Activated CD4-positive, alpha-beta T cell treated with anti-CD3 and anti-CD28 coated beads, Interleukin-2, amount 10 ng/mL, durations not matched to agents 7 days and 5 days (primary cell): ENCODE results near the gene LLGL1. TPM values are rescaled to one million over a fixed set of nuclear protein-coding genes. Genes with fewer than 3 reads are reported as not detected.

ENCODE experiments used
- CTCF ChIA-PET: fragments of 350-600 bp; sonication (Branson Sonifier 250); formaldehyde crosslinking; loops from one replicate; lab custom pipeline; 2021; ENCODE audit warnings: antibody characterized with exemption; lab: Charles Lee
- POLR2A ChIA-PET: fragments of 350-600 bp; sonication (Branson Sonifier 250); formaldehyde crosslinking; loops from one replicate; lab custom pipeline; 2021; ENCODE audit warnings: antibody characterized with exemption; lab: Charles Lee
- DNase-seq: peaks from one replicate; pipeline ENCODE4 v3.0.0-alpha.2; 2020
- H3K27ac Mint-ChIP-seq: one replicate; pipeline ENCODE4 v1.8.0; 2021; ENCODE audit warnings: mild to moderate bottlenecking, moderate library complexity, mixed read lengths
- H3K27me3 Mint-ChIP-seq: one replicate; pipeline ENCODE4 v1.8.0; 2021; ENCODE audit warnings: mixed read lengths
- H3K36me3 Mint-ChIP-seq: one replicate; pipeline ENCODE4 v1.8.0; 2021; ENCODE audit warnings: low read depth, mixed read lengths
- H3K4me1 Mint-ChIP-seq: one replicate; pipeline ENCODE4 v1.8.0; 2021; ENCODE audit warnings: mixed read lengths
- H3K4me3 Mint-ChIP-seq: one replicate; pipeline ENCODE4 v1.8.0; 2021; ENCODE audit warnings: mild to moderate bottlenecking, moderate library complexity, mixed read lengths
- H3K9me3 Mint-ChIP-seq: one replicate; pipeline ENCODE4 v1.8.0; 2021; ENCODE audit warnings: mixed read lengths
- total RNA-seq, 2 experiments: library from RNA; stranded (reverse); gene quantifications; one replicate each; pipeline ENCODE4 v1.2.3, GENCODE V29; 2021

The LLGL1 gene
- total RNA-seq = 10 to 100 TPM; 24.7 to 24.9 TPM

DNA sequence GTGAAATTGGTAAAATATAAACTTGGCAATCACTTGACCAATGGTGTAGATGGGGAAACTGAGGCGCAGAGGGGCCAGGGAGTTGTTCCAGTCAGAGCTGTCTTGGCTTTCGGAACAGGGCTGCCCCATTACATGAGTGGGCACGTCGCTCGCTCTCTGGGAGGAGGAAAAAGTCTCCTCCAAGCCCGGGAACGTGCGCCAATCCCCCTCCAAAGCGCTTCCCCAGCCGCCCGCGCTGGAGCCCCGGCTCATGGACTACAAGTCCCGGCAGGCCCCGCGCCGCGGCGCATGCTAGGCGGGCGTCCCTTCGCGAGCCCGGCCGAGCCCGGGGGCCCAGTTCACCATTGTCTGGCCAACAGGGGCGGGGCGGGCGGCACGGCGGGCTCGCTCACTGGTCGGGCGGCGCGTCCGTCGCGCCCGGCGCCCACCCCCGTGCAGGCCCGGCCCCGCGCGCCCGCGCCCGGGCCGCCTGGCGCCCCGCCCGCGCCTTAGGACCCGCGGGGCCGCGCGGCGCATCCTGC is at the start of gene LLGL1:
TSS of gene LLGL1 (plus strand) at position 515 of the 521 bp plus-strand sequence. CDS start 48 bp downstream, outside the sequence.
- H3K27ac Mint-ChIP-seq = peak within 1 kb of the TSS; percentile 88
- POLR2A ChIA-PET = no interaction called here
- no peaks in the 10 kb centered on the region for H3K36me3 Mint-ChIP-seq
- CTCF ChIA-PET = no interaction called here
- no peaks in the 10 kb centered on the region for H3K9me3 Mint-ChIP-seq
- H3K4me3 Mint-ChIP-seq = peak within 1 kb of the TSS; percentile 87
- no peaks in the 10 kb centered on the region for H3K27me3 Mint-ChIP-seq
- DNase-seq = peak; percentile 97
- H3K4me1 Mint-ChIP-seq = peaks cover 28% of the 10 kb centered on the region

GRCh38 chr17:18176176-18176575 is 49.3 kb upstream of the LLGL1 start:
- H3K4me3 Mint-ChIP-seq = no peak overlapping the region

GRCh38 chr17:18177133-18177532 is 48.3 kb upstream of the LLGL1 start:
- no peaks in the 10 kb centered on the region for H3K9me3 Mint-ChIP-seq
- H3K27ac Mint-ChIP-seq = no peak overlapping the region
- H3K4me1 Mint-ChIP-seq = peaks cover 17% of the 10 kb centered on the region
- no peaks in the 10 kb centered on the region for H3K36me3 Mint-ChIP-seq
- DNase-seq = no peak
- H3K27me3 Mint-ChIP-seq = no peaks in the 10 kb centered on the region
- ChIA-PET POLR2A (no interaction called here), CTCF (interaction anchor here (1.1 kb wide), 1 partner anchor 24 kb away, joined by 3 read pairs; no protein-coding TSS in a partner anchor)
- no peak overlapping the region for H3K4me3 Mint-ChIP-seq

More at GRCh38 chr17:18176176-18176575, 49.3 kb upstream of the LLGL1 start:
- Mint-ChIP-seq H3K9me3 (no peaks in the 10 kb centered on the region), H3K27ac (no peak overlapping the region), H3K36me3 (no peaks in the 10 kb centered on the region), H3K4me1 (peaks cover 8% of the 10 kb centered on the region), H3K27me3 (no peaks in the 10 kb centered on the region)
- no peak for DNase-seq
- CTCF ChIA-PET = no interaction called here
- POLR2A ChIA-PET = no interaction called here

DNA sequence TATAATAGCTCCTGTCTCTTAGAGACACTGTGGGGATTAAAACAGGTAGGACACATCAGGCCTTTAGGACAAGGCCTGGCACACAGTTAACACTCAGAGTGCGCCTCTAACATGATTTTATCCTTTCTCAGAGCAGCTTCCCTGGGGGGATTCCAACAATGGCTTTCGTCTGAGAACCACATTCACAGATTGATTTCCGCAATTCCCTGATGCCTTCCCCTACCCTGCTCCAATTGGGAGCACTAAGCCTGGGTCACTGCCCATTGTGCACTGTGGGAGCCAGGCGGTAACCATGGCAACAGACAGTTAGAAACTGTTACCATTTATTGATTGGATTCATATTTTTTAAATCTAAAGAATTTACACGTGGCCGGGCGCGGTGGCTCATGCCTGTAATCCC is 47.7 kb upstream of the LLGL1 start:
- H3K36me3 Mint-ChIP-seq = no peaks in the 10 kb centered on the region
- H3K27me3 Mint-ChIP-seq = no peaks in the 10 kb centered on the region
- CTCF ChIA-PET = interaction anchor here (1.1 kb wide), 1 partner anchor 25 kb away, joined by 3 read pairs; no protein-coding TSS in a partner anchor
- no peak overlapping the region for H3K27ac Mint-ChIP-seq
- no peak overlapping the region for H3K4me3 Mint-ChIP-seq
- no peaks in the 10 kb centered on the region for H3K9me3 Mint-ChIP-seq
- DNase-seq = no peak
- POLR2A ChIA-PET = no interaction called here
- H3K4me1 Mint-ChIP-seq = peaks cover 20% of the 10 kb centered on the region

- no peak for DNase-seq
- H3K9me3 Mint-ChIP-seq = no peaks in the 10 kb centered on the region
- POLR2A ChIA-PET = no interaction called here
- H3K4me1 Mint-ChIP-seq = peaks cover 18% of the 10 kb centered on the region
- H3K27me3 Mint-ChIP-seq = no peaks in the 10 kb centered on the region
- H3K27ac Mint-ChIP-seq = peak overlapping the region; percentile 10
- no peaks in the 10 kb centered on the region for H3K36me3 Mint-ChIP-seq
- H3K4me3 Mint-ChIP-seq = no peak overlapping the region
- CTCF ChIA-PET = interaction anchor here (1.1 kb wide), 1 partner anchor 19 kb away, joined by 4 read pairs; no protein-coding TSS in a partner anchor
Measured at GRCh38 chr17:18179196-18179595, 46.2 kb upstream of the LLGL1 start.

DNA sequence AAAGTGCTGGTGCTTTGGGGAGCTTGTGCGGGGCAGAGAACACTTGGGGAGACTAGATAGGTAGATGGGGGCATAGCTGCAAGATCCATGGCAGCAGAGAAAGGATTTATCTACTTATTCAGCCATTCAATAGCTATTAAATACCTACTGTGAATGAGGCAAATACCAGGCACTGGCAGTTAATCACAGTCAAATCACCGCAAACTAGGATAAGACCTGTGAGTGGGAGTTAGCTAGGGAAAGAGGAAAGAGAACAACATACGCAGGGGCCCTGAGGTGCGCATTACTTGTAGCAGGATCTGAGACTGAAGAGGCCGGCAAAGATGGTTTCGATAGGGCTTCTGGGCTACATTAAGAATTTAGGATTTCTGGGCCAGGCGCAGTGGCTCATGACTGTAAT is 45.6 kb upstream of the LLGL1 start:
- CTCF ChIA-PET = interaction anchor here (1.5 kb wide), 1 partner anchor 38 kb away, joined by 3 read pairs; no protein-coding TSS in a partner anchor
- H3K27ac Mint-ChIP-seq = peak overlapping the region; percentile 10

GRCh38 chr17:18181358-18181757 is 44.1 kb upstream of the LLGL1 start:
- Mint-ChIP-seq H3K27ac (peak overlapping the region; percentile 96), H3K9me3 (no peaks in the 10 kb centered on the region), H3K4me3 (peak overlapping the region; percentile 96), H3K4me1 (peaks cover 32% of the 10 kb centered on the region), H3K27me3 (no peaks in the 10 kb centered on the region), H3K36me3 (peaks cover 15% of the 10 kb centered on the region)
- CTCF ChIA-PET = interaction anchor here (0.5 to 1.5 kb wide), 5 partner anchors 16 to 1674 kb away, joined by 3 to 4 read pairs (median 3); no protein-coding TSS in a partner anchor
- POLR2A ChIA-PET = no interaction called here
- no peak for DNase-seq

More for the DNA sequence above, 45.6 kb upstream of the LLGL1 start:
- DNase-seq = no peak
- peaks cover 2% of the 10 kb centered on the region for H3K36me3 Mint-ChIP-seq
- POLR2A ChIA-PET = no interaction called here
- H3K4me1 Mint-ChIP-seq = peaks cover 19% of the 10 kb centered on the region
- no peak overlapping the region for H3K4me3 Mint-ChIP-seq
- H3K27me3 Mint-ChIP-seq = no peaks in the 10 kb centered on the region
- no peaks in the 10 kb centered on the region for H3K9me3 Mint-ChIP-seq

- H3K4me3 Mint-ChIP-seq = peak overlapping the region; percentile 96
- peak overlapping the region; percentile 96 for H3K27ac Mint-ChIP-seq
- H3K36me3 Mint-ChIP-seq = peaks cover 24% of the 10 kb centered on the region
- peaks cover 42% of the 10 kb centered on the region for H3K4me1 Mint-ChIP-seq
- DNase-seq = peak; percentile 15
- ChIA-PET CTCF (interaction anchor here (0.7 to 2.6 kb wide), 12 partner anchors 10 to 79 kb away, joined by 3 to 10 read pairs (median 4); no protein-coding TSS in a partner anchor), POLR2A (no interaction called here)
- H3K27me3 Mint-ChIP-seq = no peaks in the 10 kb centered on the region
- H3K9me3 Mint-ChIP-seq = no peaks in the 10 kb centered on the region
Measured at GRCh38 chr17:18182110-18182977, 43.1 kb upstream of the LLGL1 start.

DNA sequence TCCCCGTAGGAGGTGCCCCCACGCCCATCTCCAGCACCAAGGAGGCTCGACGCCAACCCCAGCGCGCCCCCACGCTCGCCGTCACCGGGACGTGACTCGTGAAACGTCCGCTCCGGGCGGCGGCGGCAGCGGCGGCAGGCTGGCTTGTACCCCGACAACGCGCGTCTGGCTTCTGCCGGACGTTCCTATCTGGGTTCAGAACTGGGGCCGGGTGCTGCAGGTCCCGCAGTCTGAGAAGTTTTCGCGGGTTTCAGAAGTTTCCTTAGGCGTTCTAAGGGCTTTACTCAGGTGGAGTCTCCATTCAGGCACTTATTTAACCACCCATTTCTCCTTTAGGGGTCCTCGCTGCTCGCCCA is 42.5 kb upstream of the LLGL1 start:
- no peaks in the 10 kb centered on the region for H3K27me3 Mint-ChIP-seq
- peaks cover 48% of the 10 kb centered on the region for H3K4me1 Mint-ChIP-seq
- H3K36me3 Mint-ChIP-seq = peaks cover 28% of the 10 kb centered on the region
- DNase-seq = peak; percentile 83
- no peaks in the 10 kb centered on the region for H3K9me3 Mint-ChIP-seq
- H3K27ac Mint-ChIP-seq = peak overlapping the region; percentile 96
- ChIA-PET POLR2A (no interaction called here), CTCF (interaction anchor here (0.7 to 2.6 kb wide), 9 partner anchors 10 to 78 kb away, joined by 3 to 10 read pairs (median 4); no protein-coding TSS in a partner anchor)
- H3K4me3 Mint-ChIP-seq = peak overlapping the region; percentile 96

GRCh38 chr17:18183334-18184142 is 41.9 kb upstream of the LLGL1 start, which contains the start of gene ALKBH5:
ALKBH5 (plus strand) TSS chr17:18183828; CDS start chr17:18184244, 416 bp downstream.
- Mint-ChIP-seq H3K4me3 (peak within 1 kb of the TSS; percentile 96), H3K27ac (peak within 1 kb of the TSS; percentile 96), H3K27me3 (no peaks in the 10 kb centered on the region), H3K4me1 (peaks cover 54% of the 10 kb centered on the region), H3K9me3 (no peaks in the 10 kb centered on the region), H3K36me3 (peaks cover 34% of the 10 kb centered on the region)
- peak; percentile 98 for DNase-seq
- CTCF ChIA-PET = interaction anchor here (0.7 to 2.6 kb wide), 12 partner anchors 9 to 78 kb away, joined by 3 to 10 read pairs (median 4); no protein-coding TSS in a partner anchor
- POLR2A ChIA-PET = no interaction called here

- ChIA-PET CTCF (interaction anchor here (0.6 to 2.6 kb wide), 9 partner anchors 8 to 111 kb away, joined by 3 to 10 read pairs (median 5); no protein-coding TSS in a partner anchor), POLR2A (no interaction called here)
- H3K36me3 Mint-ChIP-seq = peaks cover 40% of the 10 kb centered on the region
- peak; percentile 72 for DNase-seq
- H3K27me3 Mint-ChIP-seq = no peaks in the 10 kb centered on the region
- no peaks in the 10 kb centered on the region for H3K9me3 Mint-ChIP-seq
- H3K4me3 Mint-ChIP-seq = peak overlapping the region; percentile 96
- H3K4me1 Mint-ChIP-seq = peaks cover 57% of the 10 kb centered on the region
- peak overlapping the region; percentile 96 for H3K27ac Mint-ChIP-seq
Measured at GRCh38 chr17:18184143-18185031, 41.0 kb upstream of the LLGL1 start.
